Brain microvascular endothelial cell (primary cell): ENCODE results near the gene MYL3.

Source experiments
- DNase-seq: peaks from one replicate; pipeline ENCODE4 v3.0.0-alpha.2; 2020
- H3K27ac ChIP-seq: fragments of 250-450 bp; sonication (Bioruptor Pico); 2 replicates; pipeline ENCODE4 v1.5.1; 2020; ENCODE audit warnings: mild to moderate bottlenecking, moderate library complexity
- H3K27me3 ChIP-seq: fragments of 250-450 bp; sonication (Bioruptor Pico); replicated peaks from 2 replicates; pipeline ENCODE4 v1.5.1; 2020; ENCODE audit warnings: mild to moderate bottlenecking
- H3K36me3 ChIP-seq: fragments of 250-450 bp; sonication (Bioruptor Pico); replicated peaks from 2 replicates; pipeline ENCODE4 v1.5.1; 2020; ENCODE audit warnings: mild to moderate bottlenecking
- H3K4me3 ChIP-seq: 2 replicates; pipeline ENCODE4 v1.5.1; 2011; ENCODE audit warnings: low read depth, mild to moderate bottlenecking, control low read depth, low read length, moderate library complexity
- in situ Hi-C: cut with HindIII; loops from 2 replicates; pipeline ENCODE4 v1.10.0; 2017; ENCODE audit warnings: low sequenced_read_pairs, low pct_ligation_motif_present
- TF ChIP-seq, protein P1 (sequence below): IDR thresholded peaks from 2 replicates; pipeline ENCODE4 v1.5.1; 2011; ENCODE audit warnings: low read depth, mild to moderate bottlenecking, moderate library complexity, low read length, control low read depth, inconsistent platforms; ENCODE audit errors: missing control alignments

Gene MYL3

GRCh38 chr3:46844881-46845312 lies 18.3 kb downstream of the MYL3 start:
- in situ Hi-C loops, result no loop called here
- Histone ChIP-seq H3K27ac (no peak overlapping the region), H3K27me3 (no peaks in the 10 kb centered on the region), H3K4me3 (no peak overlapping the region), H3K36me3 (no peaks in the 10 kb centered on the region)
- DNase-seq, result no peak
- TF ChIP-seq, protein P1, sequence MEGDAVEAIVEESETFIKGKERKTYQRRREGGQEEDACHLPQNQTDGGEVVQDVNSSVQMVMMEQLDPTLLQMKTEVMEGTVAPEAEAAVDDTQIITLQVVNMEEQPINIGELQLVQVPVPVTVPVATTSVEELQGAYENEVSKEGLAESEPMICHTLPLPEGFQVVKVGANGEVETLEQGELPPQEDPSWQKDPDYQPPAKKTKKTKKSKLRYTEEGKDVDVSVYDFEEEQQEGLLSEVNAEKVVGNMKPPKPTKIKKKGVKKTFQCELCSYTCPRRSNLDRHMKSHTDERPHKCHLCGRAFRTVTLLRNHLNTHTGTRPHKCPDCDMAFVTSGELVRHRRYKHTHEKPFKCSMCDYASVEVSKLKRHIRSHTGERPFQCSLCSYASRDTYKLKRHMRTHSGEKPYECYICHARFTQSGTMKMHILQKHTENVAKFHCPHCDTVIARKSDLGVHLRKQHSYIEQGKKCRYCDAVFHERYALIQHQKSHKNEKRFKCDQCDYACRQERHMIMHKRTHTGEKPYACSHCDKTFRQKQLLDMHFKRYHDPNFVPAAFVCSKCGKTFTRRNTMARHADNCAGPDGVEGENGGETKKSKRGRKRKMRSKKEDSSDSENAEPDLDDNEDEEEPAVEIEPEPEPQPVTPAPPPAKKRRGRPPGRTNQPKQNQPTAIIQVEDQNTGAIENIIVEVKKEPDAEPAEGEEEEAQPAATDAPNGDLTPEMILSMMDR, result no peak

DNA sequence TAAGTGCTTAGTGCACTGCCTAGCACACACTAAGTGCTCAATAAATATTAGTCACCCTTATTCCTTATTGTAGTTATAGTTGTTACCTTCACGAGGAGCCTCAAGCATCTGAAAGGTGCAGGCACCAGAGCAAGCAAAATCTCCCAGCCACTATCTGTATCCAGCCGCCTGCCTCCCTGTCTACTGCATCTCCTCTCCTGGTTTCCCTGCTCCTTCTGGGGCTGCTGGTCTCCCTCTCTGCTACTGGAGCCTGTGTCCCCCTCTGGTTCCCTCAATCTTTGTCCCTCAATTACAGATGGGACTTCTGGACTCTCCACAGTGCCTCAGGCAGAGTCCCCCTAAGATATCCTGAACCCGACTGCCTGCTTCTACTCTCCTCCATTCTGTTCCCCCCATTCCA lies 18.8 kb downstream of the MYL3 start:
- H3K27ac ChIP-seq, result no peak overlapping the region
- no peak overlapping the region for H3K4me3 ChIP-seq
- in situ Hi-C loops, result no loop called here
- no peaks in the 10 kb centered on the region for H3K36me3 ChIP-seq
- no peaks in the 10 kb centered on the region for H3K27me3 ChIP-seq
- no peak for DNase-seq
- TF ChIP-seq, protein P1, result no peak

DNA sequence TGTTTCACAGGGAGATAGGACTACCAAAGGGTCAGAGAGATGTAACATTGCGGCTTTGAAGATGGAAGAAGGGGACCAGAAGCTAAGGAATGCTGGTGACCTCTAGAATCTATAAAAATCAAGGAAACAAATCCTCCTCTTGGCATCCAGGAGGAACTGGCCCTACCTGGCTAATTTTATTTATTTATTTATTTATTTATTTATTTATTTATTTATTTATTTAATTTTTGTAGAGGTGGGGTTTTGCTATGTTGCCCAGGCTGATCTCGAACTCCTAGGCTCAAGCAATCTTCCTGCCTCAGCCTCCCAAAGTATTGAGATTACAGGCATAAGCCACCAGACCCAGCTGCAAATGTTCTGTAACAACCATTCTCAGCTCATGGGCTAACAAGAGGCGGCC lies 19.7 kb downstream of the MYL3 start:
- no peak for DNase-seq

GRCh38 chr3:46840491-46840890 lies 22.8 kb downstream of the MYL3 start:
- in situ Hi-C loops, result no loop called here
- no peaks in the 10 kb centered on the region for H3K36me3 ChIP-seq
- no peak overlapping the region for H3K27ac ChIP-seq
- H3K27me3 ChIP-seq, result no peaks in the 10 kb centered on the region
- TF ChIP-seq, protein P1, result no peak
- DNase-seq, result no peak
- H3K4me3 ChIP-seq, result no peak overlapping the region

More for the DNA sequence above, 19.7 kb downstream of the MYL3 start:
- H3K27ac ChIP-seq, result no peak overlapping the region
- no peaks in the 10 kb centered on the region for H3K36me3 ChIP-seq
- in situ Hi-C loops, result no loop called here
- no peaks in the 10 kb centered on the region for H3K27me3 ChIP-seq
- H3K4me3 ChIP-seq, result no peak overlapping the region
- TF ChIP-seq, protein P1, result no peak

- TF ChIP-seq, protein P1, result no peak
- no peaks in the 10 kb centered on the region for H3K27me3 ChIP-seq
- H3K36me3 ChIP-seq, result no peaks in the 10 kb centered on the region
- no peak overlapping the region for H3K27ac ChIP-seq
- no peak overlapping the region for H3K4me3 ChIP-seq
- in situ Hi-C loops, result no loop called here
- no peak for DNase-seq
These were observed 24.9 kb downstream of the MYL3 start for GRCh38 chr3:46838301-46838700.

GRCh38 chr3:46835491-46835890 lies 27.8 kb downstream of the MYL3 start:
- no peak for DNase-seq
- in situ Hi-C loops, result no loop called here
- H3K27ac ChIP-seq, result no peak overlapping the region
- H3K36me3 ChIP-seq, result no peaks in the 10 kb centered on the region
- no peak overlapping the region for H3K4me3 ChIP-seq
- no peaks in the 10 kb centered on the region for H3K27me3 ChIP-seq
- TF ChIP-seq, protein P1, result no peak
